Activated T-helper 1 cell treated with anti-CD3 and anti-CD28 coated beads, Interleukin-12 subunit alpha, Interleukin-12 subunit beta, Interleukin-2, Interleukin-4 antibody, amounts not matched to agents 30 ng/mL and 10 ng/mL and 1 ng/mL, durations not matched to agents 14 hours and 24 hours and 36 hours (primary cell): ENCODE measurements around the gene TENM4. TPM values are rescaled to one million over a fixed set of nuclear protein-coding genes. Genes with fewer than 3 reads are reported as not detected.

Experiments
- DNase-seq: peaks from one replicate; pipeline ENCODE4 v3.0.0; 2021; ENCODE audit warnings: low spot score
- H3K27ac Mint-ChIP-seq: one replicate; pipeline ENCODE4 v1.8.0; 2021; ENCODE audit warnings: mild to moderate bottlenecking, mixed read lengths
- H3K27me3 Mint-ChIP-seq: one replicate; pipeline ENCODE4 v1.8.0; 2022; ENCODE audit warnings: mild to moderate bottlenecking, moderate library complexity, mixed read lengths; ENCODE audit not compliant: insufficient read depth
- H3K36me3 Mint-ChIP-seq: one replicate; pipeline ENCODE4 v1.8.0; 2021; ENCODE audit warnings: low read depth, mixed read lengths
- H3K4me1 Mint-ChIP-seq: one replicate; pipeline ENCODE4 v1.8.0; 2021; ENCODE audit warnings: low read depth, mixed read lengths
- H3K4me3 Mint-ChIP-seq: one replicate; pipeline ENCODE4 v1.8.0; 2021; ENCODE audit warnings: mild to moderate bottlenecking, moderate library complexity, mixed read lengths
- H3K9me3 Mint-ChIP-seq: one replicate; pipeline ENCODE4 v1.8.0; 2021; ENCODE audit warnings: mixed read lengths
- intact Hi-C: fragments of 100-400 bp; cut with micrococcal nuclease; formaldehyde crosslinking; loops from one replicate; pipeline ENCODE4 v1.15.1; 2024
- total RNA-seq: library from RNA; stranded (reverse); gene quantifications from 2 replicates; pipeline ENCODE4 v1.2.3, GENCODE V29; 2022

Gene TENM4
- total RNA-seq, 1 donor from 2014 or later = 0.03 TPM

GRCh38 chr11:78821371-78822306 lies 619.2 kb downstream of the TENM4 start:
- H3K4me3 Mint-ChIP-seq = no peak overlapping the region
- H3K27ac Mint-ChIP-seq = no peak overlapping the region
- H3K27me3 Mint-ChIP-seq = peaks cover 8% of the 10 kb centered on the region
- no peak for DNase-seq
- H3K4me1 Mint-ChIP-seq = no peaks in the 10 kb centered on the region
- intact Hi-C loops = no loop called here
- H3K36me3 Mint-ChIP-seq = no peaks in the 10 kb centered on the region
- no peaks in the 10 kb centered on the region for H3K9me3 Mint-ChIP-seq

GRCh38 chr11:78820741-78821140 lies 620.1 kb downstream of the TENM4 start:
- DNase-seq = no peak

GRCh38 chr11:78818201-78818600 lies 622.6 kb downstream of the TENM4 start:
- peaks cover 10% of the 10 kb centered on the region for H3K27me3 Mint-ChIP-seq
- no peak overlapping the region for H3K4me3 Mint-ChIP-seq
- intact Hi-C loops = no loop called here
- DNase-seq = no peak
- no peaks in the 10 kb centered on the region for H3K9me3 Mint-ChIP-seq
- no peak overlapping the region for H3K27ac Mint-ChIP-seq
- no peaks in the 10 kb centered on the region for H3K36me3 Mint-ChIP-seq
- no peaks in the 10 kb centered on the region for H3K4me1 Mint-ChIP-seq

More at GRCh38 chr11:78820741-78821140, 620.1 kb downstream of the TENM4 start:
- no peaks in the 10 kb centered on the region for H3K36me3 Mint-ChIP-seq
- H3K9me3 Mint-ChIP-seq = no peaks in the 10 kb centered on the region
- H3K4me3 Mint-ChIP-seq = no peak overlapping the region
- H3K27me3 Mint-ChIP-seq = peaks cover 8% of the 10 kb centered on the region
- intact Hi-C loops = no loop called here
- H3K27ac Mint-ChIP-seq = no peak overlapping the region
- H3K4me1 Mint-ChIP-seq = no peaks in the 10 kb centered on the region

GRCh38 chr11:78815831-78816230 lies 625.0 kb downstream of the TENM4 start:
- no peaks in the 10 kb centered on the region for H3K36me3 Mint-ChIP-seq
- H3K9me3 Mint-ChIP-seq = no peaks in the 10 kb centered on the region
- peaks cover 9% of the 10 kb centered on the region for H3K27me3 Mint-ChIP-seq
- H3K4me1 Mint-ChIP-seq = no peaks in the 10 kb centered on the region
- no peak for DNase-seq
- intact Hi-C loops = no loop called here
- no peak overlapping the region for H3K4me3 Mint-ChIP-seq
- H3K27ac Mint-ChIP-seq = no peak overlapping the region

GRCh38 chr11:78812513-78813293 lies 628.1 kb downstream of the TENM4 start:
- intact Hi-C loops = no loop called here
- no peaks in the 10 kb centered on the region for H3K36me3 Mint-ChIP-seq
- H3K9me3 Mint-ChIP-seq = no peaks in the 10 kb centered on the region
- H3K4me3 Mint-ChIP-seq = no peak overlapping the region
- peaks cover 8% of the 10 kb centered on the region for H3K27me3 Mint-ChIP-seq
- DNase-seq = no peak
- H3K27ac Mint-ChIP-seq = no peak overlapping the region
- H3K4me1 Mint-ChIP-seq = no peaks in the 10 kb centered on the region

- no peak overlapping the region for H3K4me3 Mint-ChIP-seq
- H3K4me1 Mint-ChIP-seq = no peaks in the 10 kb centered on the region
- peaks cover 7% of the 10 kb centered on the region for H3K27me3 Mint-ChIP-seq
- H3K27ac Mint-ChIP-seq = no peak overlapping the region
- DNase-seq = no peak
- no peaks in the 10 kb centered on the region for H3K9me3 Mint-ChIP-seq
- intact Hi-C loops = no loop called here
- no peaks in the 10 kb centered on the region for H3K36me3 Mint-ChIP-seq
Observed at GRCh38 chr11:78810559-78811009, 630.2 kb downstream of the TENM4 start.

GRCh38 chr11:78809931-78810541 lies 630.8 kb downstream of the TENM4 start:
- Mint-ChIP-seq H3K27ac (no peak overlapping the region), H3K4me1 (no peaks in the 10 kb centered on the region), H3K4me3 (no peak overlapping the region), H3K9me3 (no peaks in the 10 kb centered on the region), H3K36me3 (no peaks in the 10 kb centered on the region), H3K27me3 (peaks cover 7% of the 10 kb centered on the region)
- intact Hi-C loops = no loop called here
- no peak for DNase-seq

- H3K36me3 Mint-ChIP-seq = no peaks in the 10 kb centered on the region
- H3K27ac Mint-ChIP-seq = no peak overlapping the region
- DNase-seq = no peak
- no peaks in the 10 kb centered on the region for H3K9me3 Mint-ChIP-seq
- no peaks in the 10 kb centered on the region for H3K4me1 Mint-ChIP-seq
- no peak overlapping the region for H3K4me3 Mint-ChIP-seq
- intact Hi-C loops = no loop called here
- peaks cover 9% of the 10 kb centered on the region for H3K27me3 Mint-ChIP-seq
Observed at GRCh38 chr11:78808923-78809322, 631.9 kb downstream of the TENM4 start.

- DNase-seq = no peak
- peaks cover 6% of the 10 kb centered on the region for H3K27me3 Mint-ChIP-seq
- no peak overlapping the region for H3K4me3 Mint-ChIP-seq
- H3K36me3 Mint-ChIP-seq = no peaks in the 10 kb centered on the region
- no peak overlapping the region for H3K27ac Mint-ChIP-seq
- intact Hi-C loops = no loop called here
- no peaks in the 10 kb centered on the region for H3K9me3 Mint-ChIP-seq
- no peaks in the 10 kb centered on the region for H3K4me1 Mint-ChIP-seq
Observed at GRCh38 chr11:78807351-78807750, 633.5 kb downstream of the TENM4 start.

GRCh38 chr11:78806214-78807004 lies 634.4 kb downstream of the TENM4 start:
- no peak overlapping the region for H3K4me3 Mint-ChIP-seq
- peaks cover 6% of the 10 kb centered on the region for H3K27me3 Mint-ChIP-seq
- H3K9me3 Mint-ChIP-seq = no peaks in the 10 kb centered on the region
- H3K36me3 Mint-ChIP-seq = no peaks in the 10 kb centered on the region
- intact Hi-C loops = no loop called here
- no peak for DNase-seq
- no peaks in the 10 kb centered on the region for H3K4me1 Mint-ChIP-seq
- no peak overlapping the region for H3K27ac Mint-ChIP-seq

GRCh38 chr11:78804991-78805390 lies 635.8 kb downstream of the TENM4 start:
- peaks cover 6% of the 10 kb centered on the region for H3K27me3 Mint-ChIP-seq
- intact Hi-C loops = no loop called here
- no peaks in the 10 kb centered on the region for H3K36me3 Mint-ChIP-seq
- H3K9me3 Mint-ChIP-seq = no peaks in the 10 kb centered on the region
- H3K4me3 Mint-ChIP-seq = no peak overlapping the region
- no peak for DNase-seq
- no peak overlapping the region for H3K27ac Mint-ChIP-seq
- H3K4me1 Mint-ChIP-seq = no peaks in the 10 kb centered on the region

- intact Hi-C loops = no loop called here
- Mint-ChIP-seq H3K36me3 (no peaks in the 10 kb centered on the region), H3K4me3 (no peak overlapping the region), H3K27me3 (peaks cover 5% of the 10 kb centered on the region), H3K9me3 (no peaks in the 10 kb centered on the region), H3K4me1 (no peaks in the 10 kb centered on the region), H3K27ac (no peak overlapping the region)
- DNase-seq = no peak
Observed at GRCh38 chr11:78803995-78804394, 636.8 kb downstream of the TENM4 start.
